GM23338 (cell line): ENCODE results near the gene UBP1. TPM values are rescaled to one million over a fixed set of nuclear protein-coding genes. Genes with fewer than 3 reads are reported as not detected.

Source experiments
- ATAC-seq: fragments of 200-7000 bp; cut with Tn5 transposase; 3 replicates; pipeline ENCODE4 v1.9.1; 2020
- DNase-seq: peaks from one replicate; pipeline ENCODE4 v3.0.0-alpha.2; 2015; ENCODE audit warnings: low spot score
- H2AFZ ChIP-seq: fragments of 200-600 bp; sonication (generic); 2 replicates; pipeline ENCODE4 v1.8.0; 2016; ENCODE audit warnings: antibody characterized with exemption, mild to moderate bottlenecking, moderate library complexity
- H3F3A ChIP-seq: fragments of 200-600 bp; sonication (generic); replicated peaks from 2 replicates; pipeline ENCODE4 v1.8.0; 2017; ENCODE audit warnings: antibody characterized with exemption, mixed run types, low read depth
- H3K27ac ChIP-seq: fragments of 200-600 bp; sonication (generic); 2 replicates; pipeline ENCODE4 v1.6.1; 2016; ENCODE audit warnings: low read depth
- H3K27me3 ChIP-seq: fragments of 200-600 bp; sonication (generic); 2 replicates; pipeline ENCODE4 v1.8.0; 2016; ENCODE audit warnings: mild to moderate bottlenecking, mixed run types, moderate library complexity; ENCODE audit not compliant: insufficient read depth
- H3K36me3 ChIP-seq: fragments of 200-600 bp; sonication (generic); 2 replicates; pipeline ENCODE4 v1.8.0; 2016; ENCODE audit warnings: mild to moderate bottlenecking; ENCODE audit not compliant: insufficient read depth
- H3K4me1 ChIP-seq: fragments of 200-600 bp; sonication (generic); 2 replicates; pipeline ENCODE4 v1.8.0; 2016; ENCODE audit warnings: mild to moderate bottlenecking, moderate library complexity; ENCODE audit not compliant: insufficient read depth
- H3K4me2 ChIP-seq: fragments of 200-600 bp; sonication (generic); 2 replicates; pipeline ENCODE4 v1.7.1; 2017; ENCODE audit warnings: mixed run types
- H3K4me3 ChIP-seq: fragments of 200-600 bp; sonication (generic); 2 replicates; pipeline ENCODE4 v1.6.1; 2016; ENCODE audit warnings: mixed run types
- H3K79me2 ChIP-seq: fragments of 200-600 bp; sonication (generic); replicated peaks from 2 replicates; pipeline ENCODE4 v1.8.0; 2017; ENCODE audit warnings: mild to moderate bottlenecking; ENCODE audit not compliant: insufficient read depth
- H3K9me2 ChIP-seq: fragments of 200-600 bp; sonication (generic); 2 replicates; pipeline ENCODE4 v1.8.0; 2017; ENCODE audit not compliant: insufficient read depth
- H4K20me1 ChIP-seq: fragments of 200-600 bp; sonication (generic); replicated peaks from 2 replicates; pipeline ENCODE4 v1.8.0; 2017; ENCODE audit warnings: mild to moderate bottlenecking; ENCODE audit not compliant: insufficient read depth
- H3K27ac Mint-ChIP-seq: 2 replicates; pipeline ENCODE4 v1.8.0; 2020; ENCODE audit warnings: inconsistent platforms, mild to moderate bottlenecking, moderate library complexity, mixed read lengths
- H3K27me3 Mint-ChIP-seq: 3 replicates; pipeline ENCODE4 v1.8.0; 2022; ENCODE audit warnings: low read depth, mild to moderate bottlenecking, moderate library complexity, mixed read lengths, inconsistent platforms; ENCODE audit not compliant: insufficient read depth, poor library complexity
- H3K36me3 Mint-ChIP-seq: 3 replicates; pipeline ENCODE4 v1.8.0; 2021; ENCODE audit warnings: low read depth, mild to moderate bottlenecking, inconsistent platforms, moderate library complexity, mixed read lengths
- H3K4me1 Mint-ChIP-seq: 3 replicates; pipeline ENCODE4 v1.8.0; 2020; ENCODE audit warnings: mild to moderate bottlenecking, inconsistent platforms, mixed read lengths
- H3K4me3 Mint-ChIP-seq: 3 replicates; pipeline ENCODE4 v1.8.0; 2021; ENCODE audit warnings: moderate library complexity, mild to moderate bottlenecking, inconsistent platforms, mixed read lengths
- H3K9me3 Mint-ChIP-seq: 3 replicates; pipeline ENCODE4 v1.8.0; 2020; ENCODE audit warnings: moderate library complexity, mild to moderate bottlenecking, inconsistent platforms, mixed read lengths
- CREB1 ChIP-seq: fragments of 250-450 bp; sonication (Bioruptor Pico); IDR thresholded peaks from 2 replicates; pipeline ENCODE4 v1.5.0; 2020; ENCODE audit warnings: low read depth, mild to moderate bottlenecking, moderate library complexity
- CTCF ChIP-seq, 2 experiments: fragments of 200-600 bp in 1 of 2; sonication (generic) in 1 of 2; conservative IDR thresholded peaks; 2 replicates each; pipeline versions ENCODE4 v1.5.1 to v1.6.1; 2016 to 2017; ENCODE audit warnings: antibody characterized with exemption in 2 of 2, low read depth in 2 of 2, mild to moderate bottlenecking in 2 of 2, moderate library complexity in 1 of 2
- EZH2 ChIP-seq: fragments of 200-600 bp; sonication (generic); IDR thresholded peaks from one replicate; pipeline ENCODE4 v1.8.0; 2017; ENCODE audit warnings: antibody characterized with exemption, mild to moderate bottlenecking, low read depth; ENCODE audit not compliant: unreplicated experiment
- EZH2phosphoT487 ChIP-seq: fragments of 200-600 bp; sonication (generic); IDR thresholded peaks from one replicate; pipeline ENCODE4 v1.8.1; 2018; ENCODE audit warnings: antibody characterized with exemption; ENCODE audit not compliant: unreplicated experiment
- JUNB ChIP-seq: IDR thresholded peaks from one replicate; pipeline ENCODE4 v1.6.1; 2016; ENCODE audit warnings: antibody characterized with exemption; ENCODE audit not compliant: unreplicated experiment
- NANOG ChIP-seq: IDR thresholded peaks from 2 replicates; pipeline ENCODE4 v1.6.1; 2016; ENCODE audit warnings: antibody characterized with exemption, borderline replicate concordance
- POLR2AphosphoS5 ChIP-seq: IDR thresholded peaks from 2 replicates; pipeline ENCODE4 v1.6.1; 2016; ENCODE audit warnings: antibody characterized with exemption, low read depth
- STAT1 ChIP-seq: IDR thresholded peaks from one replicate; pipeline ENCODE4 v1.6.1; 2016; ENCODE audit warnings: antibody characterized with exemption; ENCODE audit not compliant: unreplicated experiment
- ZNF114 ChIP-seq: fragments of 250-450 bp; sonication (Bioruptor Pico); IDR thresholded peaks from 2 replicates; pipeline ENCODE4 v1.5.0; 2020; ENCODE audit warnings: mild to moderate bottlenecking, moderate library complexity
- ZNF331 ChIP-seq: fragments of 250-450 bp; sonication (Bioruptor Pico); IDR thresholded peaks from 2 replicates; pipeline ENCODE4 v1.5.0; 2020; ENCODE audit warnings: low read depth, mild to moderate bottlenecking, moderate library complexity
- polyA plus RNA-seq: library from polyadenylated mRNA; unstranded; fragments of >200 nt; fragmentation: Nextera tagmentation; extraction: Ambion mirVana; gene quantifications from 2 replicates; pipeline ENCODE4 v1.2.1, GENCODE V29; 2016
- total RNA-seq: library from RNA; depleted of rRNA; stranded (reverse); fragments of >200 nt; shearing (Covaris generic); gene quantifications from 2 replicates; pipeline ENCODE4 v1.2.3, GENCODE V29; 2014
- TF ChIP-seq, protein P1 (sequence below): IDR thresholded peaks from 2 replicates; pipeline ENCODE4 v1.6.1; 2016; ENCODE audit warnings: antibody characterized with exemption
- TF ChIP-seq, protein P2 (sequence below): fragments of 250-450 bp; sonication (Bioruptor Pico); IDR thresholded peaks from 2 replicates; pipeline ENCODE4 v1.5.0; 2020; ENCODE audit warnings: mild to moderate bottlenecking, moderate library complexity
- TF ChIP-seq, protein P3 (sequence below): IDR thresholded peaks from one replicate; pipeline ENCODE4 v1.6.1; 2018; ENCODE audit warnings: antibody characterized with exemption; ENCODE audit not compliant: unreplicated experiment

Gene UBP1
- total and polyA plus RNA-seq, 2 experiments from 2014 or later: 16.8 to 66.8 TPM

GRCh38 chr3:33458446-33458845 is 18.2 kb upstream of the UBP1 start:
- H3F3A ChIP-seq: no peaks in the 10 kb centered on the region
- no peaks in the 10 kb centered on the region for H3K27me3 ChIP-seq
- peaks cover 19% of the 10 kb centered on the region for H3K36me3 ChIP-seq
- H3K27me3 Mint-ChIP-seq: peaks cover 3% of the 10 kb centered on the region
- no peak for DNase-seq
- H3K9me3 Mint-ChIP-seq: peaks cover 90% of the 10 kb centered on the region
- no peaks in the 10 kb centered on the region for H4K20me1 ChIP-seq
- H3K4me3 ChIP-seq: no peak overlapping the region
- H3K4me1 Mint-ChIP-seq: no peaks in the 10 kb centered on the region
- H3K4me1 ChIP-seq: no peaks in the 10 kb centered on the region
- TF ChIP-seq, protein P1, sequence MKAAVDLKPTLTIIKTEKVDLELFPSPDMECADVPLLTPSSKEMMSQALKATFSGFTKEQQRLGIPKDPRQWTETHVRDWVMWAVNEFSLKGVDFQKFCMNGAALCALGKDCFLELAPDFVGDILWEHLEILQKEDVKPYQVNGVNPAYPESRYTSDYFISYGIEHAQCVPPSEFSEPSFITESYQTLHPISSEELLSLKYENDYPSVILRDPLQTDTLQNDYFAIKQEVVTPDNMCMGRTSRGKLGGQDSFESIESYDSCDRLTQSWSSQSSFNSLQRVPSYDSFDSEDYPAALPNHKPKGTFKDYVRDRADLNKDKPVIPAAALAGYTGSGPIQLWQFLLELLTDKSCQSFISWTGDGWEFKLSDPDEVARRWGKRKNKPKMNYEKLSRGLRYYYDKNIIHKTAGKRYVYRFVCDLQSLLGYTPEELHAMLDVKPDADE: no peak
- TF ChIP-seq CREB1 (CRISPR knock-in tag) (no peak), ZNF114 (CRISPR knock-in tag) (no peak), NANOG (no peak), ZNF331 (no peak), STAT1 (no peak), EZH2phosphoT487 (no peak), CTCF (conservative IDR thresholded peaks at IDR 0.05; ENCODE audit: low read depth in 2 of 2) (no peak), JUNB (no peak), EZH2 (no peak), POLR2AphosphoS5 (no peak)
- TF ChIP-seq, protein P2, sequence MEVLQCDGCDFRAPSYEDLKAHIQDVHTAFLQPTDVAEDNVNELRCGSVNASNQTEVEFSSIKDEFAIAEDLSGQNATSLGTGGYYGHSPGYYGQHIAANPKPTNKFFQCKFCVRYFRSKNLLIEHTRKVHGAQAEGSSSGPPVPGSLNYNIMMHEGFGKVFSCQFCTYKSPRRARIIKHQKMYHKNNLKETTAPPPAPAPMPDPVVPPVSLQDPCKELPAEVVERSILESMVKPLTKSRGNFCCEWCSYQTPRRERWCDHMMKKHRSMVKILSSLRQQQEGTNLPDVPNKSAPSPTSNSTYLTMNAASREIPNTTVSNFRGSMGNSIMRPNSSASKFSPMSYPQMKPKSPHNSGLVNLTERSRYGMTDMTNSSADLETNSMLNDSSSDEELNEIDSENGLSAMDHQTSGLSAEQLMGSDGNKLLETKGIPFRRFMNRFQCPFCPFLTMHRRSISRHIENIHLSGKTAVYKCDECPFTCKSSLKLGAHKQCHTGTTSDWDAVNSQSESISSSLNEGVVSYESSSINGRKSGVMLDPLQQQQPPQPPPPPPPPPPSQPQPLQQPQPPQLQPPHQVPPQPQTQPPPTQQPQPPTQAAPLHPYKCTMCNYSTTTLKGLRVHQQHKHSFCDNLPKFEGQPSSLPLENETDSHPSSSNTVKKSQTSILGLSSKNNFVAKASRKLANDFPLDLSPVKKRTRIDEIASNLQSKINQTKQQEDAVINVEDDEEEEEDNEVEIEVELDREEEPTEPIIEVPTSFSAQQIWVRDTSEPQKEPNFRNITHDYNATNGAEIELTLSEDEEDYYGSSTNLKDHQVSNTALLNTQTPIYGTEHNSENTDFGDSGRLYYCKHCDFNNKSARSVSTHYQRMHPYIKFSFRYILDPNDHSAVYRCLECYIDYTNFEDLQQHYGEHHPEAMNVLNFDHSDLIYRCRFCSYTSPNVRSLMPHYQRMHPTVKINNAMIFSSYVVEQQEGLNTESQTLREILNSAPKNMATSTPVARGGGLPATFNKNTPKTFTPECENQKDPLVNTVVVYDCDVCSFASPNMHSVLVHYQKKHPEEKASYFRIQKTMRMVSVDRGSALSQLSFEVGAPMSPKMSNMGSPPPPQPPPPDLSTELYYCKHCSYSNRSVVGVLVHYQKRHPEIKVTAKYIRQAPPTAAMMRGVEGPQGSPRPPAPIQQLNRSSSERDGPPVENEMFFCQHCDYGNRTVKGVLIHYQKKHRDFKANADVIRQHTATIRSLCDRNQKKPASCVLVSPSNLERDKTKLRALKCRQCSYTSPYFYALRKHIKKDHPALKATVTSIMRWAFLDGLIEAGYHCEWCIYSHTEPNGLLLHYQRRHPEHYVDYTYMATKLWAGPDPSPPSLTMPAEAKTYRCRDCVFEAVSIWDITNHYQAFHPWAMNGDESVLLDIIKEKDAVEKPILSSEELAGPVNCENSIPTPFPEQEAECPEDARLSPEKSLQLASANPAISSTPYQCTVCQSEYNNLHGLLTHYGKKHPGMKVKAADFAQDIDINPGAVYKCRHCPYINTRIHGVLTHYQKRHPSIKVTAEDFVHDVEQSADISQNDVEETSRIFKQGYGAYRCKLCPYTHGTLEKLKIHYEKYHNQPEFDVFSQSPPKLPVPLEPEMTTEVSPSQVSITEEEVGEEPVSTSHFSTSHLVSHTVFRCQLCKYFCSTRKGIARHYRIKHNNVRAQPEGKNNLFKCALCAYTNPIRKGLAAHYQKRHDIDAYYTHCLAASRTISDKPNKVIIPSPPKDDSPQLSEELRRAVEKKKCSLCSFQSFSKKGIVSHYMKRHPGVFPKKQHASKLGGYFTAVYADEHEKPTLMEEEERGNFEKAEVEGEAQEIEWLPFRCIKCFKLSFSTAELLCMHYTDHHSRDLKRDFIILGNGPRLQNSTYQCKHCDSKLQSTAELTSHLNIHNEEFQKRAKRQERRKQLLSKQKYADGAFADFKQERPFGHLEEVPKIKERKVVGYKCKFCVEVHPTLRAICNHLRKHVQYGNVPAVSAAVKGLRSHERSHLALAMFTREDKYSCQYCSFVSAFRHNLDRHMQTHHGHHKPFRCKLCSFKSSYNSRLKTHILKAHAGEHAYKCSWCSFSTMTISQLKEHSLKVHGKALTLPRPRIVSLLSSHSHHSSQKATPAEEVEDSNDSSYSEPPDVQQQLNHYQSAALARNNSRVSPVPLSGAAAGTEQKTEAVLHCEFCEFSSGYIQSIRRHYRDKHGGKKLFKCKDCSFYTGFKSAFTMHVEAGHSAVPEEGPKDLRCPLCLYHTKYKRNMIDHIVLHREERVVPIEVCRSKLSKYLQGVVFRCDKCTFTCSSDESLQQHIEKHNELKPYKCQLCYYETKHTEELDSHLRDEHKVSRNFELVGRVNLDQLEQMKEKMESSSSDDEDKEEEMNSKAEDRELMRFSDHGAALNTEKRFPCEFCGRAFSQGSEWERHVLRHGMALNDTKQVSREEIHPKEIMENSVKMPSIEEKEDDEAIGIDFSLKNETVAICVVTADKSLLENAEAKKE: no peak
- TF ChIP-seq, protein P3, sequence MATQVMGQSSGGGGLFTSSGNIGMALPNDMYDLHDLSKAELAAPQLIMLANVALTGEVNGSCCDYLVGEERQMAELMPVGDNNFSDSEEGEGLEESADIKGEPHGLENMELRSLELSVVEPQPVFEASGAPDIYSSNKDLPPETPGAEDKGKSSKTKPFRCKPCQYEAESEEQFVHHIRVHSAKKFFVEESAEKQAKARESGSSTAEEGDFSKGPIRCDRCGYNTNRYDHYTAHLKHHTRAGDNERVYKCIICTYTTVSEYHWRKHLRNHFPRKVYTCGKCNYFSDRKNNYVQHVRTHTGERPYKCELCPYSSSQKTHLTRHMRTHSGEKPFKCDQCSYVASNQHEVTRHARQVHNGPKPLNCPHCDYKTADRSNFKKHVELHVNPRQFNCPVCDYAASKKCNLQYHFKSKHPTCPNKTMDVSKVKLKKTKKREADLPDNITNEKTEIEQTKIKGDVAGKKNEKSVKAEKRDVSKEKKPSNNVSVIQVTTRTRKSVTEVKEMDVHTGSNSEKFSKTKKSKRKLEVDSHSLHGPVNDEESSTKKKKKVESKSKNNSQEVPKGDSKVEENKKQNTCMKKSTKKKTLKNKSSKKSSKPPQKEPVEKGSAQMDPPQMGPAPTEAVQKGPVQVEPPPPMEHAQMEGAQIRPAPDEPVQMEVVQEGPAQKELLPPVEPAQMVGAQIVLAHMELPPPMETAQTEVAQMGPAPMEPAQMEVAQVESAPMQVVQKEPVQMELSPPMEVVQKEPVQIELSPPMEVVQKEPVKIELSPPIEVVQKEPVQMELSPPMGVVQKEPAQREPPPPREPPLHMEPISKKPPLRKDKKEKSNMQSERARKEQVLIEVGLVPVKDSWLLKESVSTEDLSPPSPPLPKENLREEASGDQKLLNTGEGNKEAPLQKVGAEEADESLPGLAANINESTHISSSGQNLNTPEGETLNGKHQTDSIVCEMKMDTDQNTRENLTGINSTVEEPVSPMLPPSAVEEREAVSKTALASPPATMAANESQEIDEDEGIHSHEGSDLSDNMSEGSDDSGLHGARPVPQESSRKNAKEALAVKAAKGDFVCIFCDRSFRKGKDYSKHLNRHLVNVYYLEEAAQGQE: no peak
- H3K9me2 ChIP-seq: 0 out of 2 replicates have a peak, but pooled peaks cover 8% of the 10 kb centered on the region
- H3K79me2 ChIP-seq: no peaks in the 10 kb centered on the region
- H2AFZ ChIP-seq: no peak overlapping the region
- no peak overlapping the region for H3K27ac Mint-ChIP-seq
- no peak overlapping the region for H3K4me2 ChIP-seq
- no peak overlapping the region for H3K27ac ChIP-seq
- H3K4me3 Mint-ChIP-seq: no peak overlapping the region
- peaks cover 68% of the 10 kb centered on the region for H3K36me3 Mint-ChIP-seq
- ATAC-seq: no peak
